Stomach (tissue), 9 donors: ENCODE measurements around the gene PDLIM4. TPM values are rescaled to one million over a fixed set of nuclear protein-coding genes. Genes with fewer than 3 reads are reported as not detected.

Source experiments
- DNase-seq, 2 donors: peaks; one replicate each; pipeline versions ENCODE4 v3.0.0 to v3.0.0-alpha.2; 2013 to 2019
- H3K27ac ChIP-seq, 5 donors: fragments of 200-600 bp in 4 of 5; sonication (generic) in 4 of 5; one replicate each; pipeline ENCODE4 v1.5.1; 2013 to 2019; ENCODE audit warnings: mild to moderate bottlenecking in 1 of 5, moderate library complexity in 1 of 5
- H3K27me3 ChIP-seq, 3 donors: fragments of 200-600 bp; sonication (generic); one replicate each; pipeline ENCODE4 v1.5.1; 2017 to 2019; ENCODE audit warnings: mixed run types in 1 of 3
- H3K36me3 ChIP-seq, 4 donors: fragments of 200-600 bp; sonication (generic); 1 replicate in 3 of 4; 2 replicates in 1 of 4; pipeline ENCODE4 v1.5.1; 2016 to 2019
- H3K4me1 ChIP-seq, 4 donors: fragments of 200-600 bp; sonication (generic); one replicate each; pipeline ENCODE4 v1.5.1; 2016 to 2019
- H3K4me3 ChIP-seq, 4 donors: fragments of 200-600 bp; sonication (generic) in 3 of 4; one replicate each; pipeline ENCODE4 v1.5.1; 2016 to 2019; ENCODE audit warnings: mild to moderate bottlenecking in 1 of 4
- H3K9me3 ChIP-seq, 4 donors: fragments of 200-600 bp; sonication (generic); one replicate each; pipeline ENCODE4 v1.5.1; 2016 to 2019
- CTCF ChIP-seq, 7 experiments: fragments of 450-650 bp in 4 of 7; fragments of 200-600 bp in 3 of 7; sonication (generic) in 3 of 7; IDR thresholded peaks; one replicate each; pipeline ENCODE4 v1.5.1; 2016 to 2019; ENCODE audit warnings: antibody characterized with exemption in 7 of 7, control low read depth in 2 of 7, mild to moderate bottlenecking in 1 of 7
- EP300 ChIP-seq: sonication (generic); formaldehyde crosslinking; IDR thresholded peaks from one replicate; pipeline ENCODE4 v1.6.1; 2017; ENCODE audit warnings: antibody characterized with exemption
- POLR2A ChIP-seq, 4 donors: fragments of 450-650 bp; IDR thresholded peaks; one replicate each; pipeline ENCODE4 v1.6.1; 2016; ENCODE audit warnings: antibody characterized with exemption in 4 of 4, control low read depth in 2 of 4, mild to moderate bottlenecking in 1 of 4, moderate library complexity in 1 of 4
- POLR2AphosphoS5 ChIP-seq, 3 donors: sonication (generic); formaldehyde crosslinking; IDR thresholded peaks; one replicate each; pipeline ENCODE4 v1.6.1; 2016; ENCODE audit warnings: antibody characterized with exemption in 3 of 3
- WGBS, 5 donors: extraction: QIAGEN DNeasy Blood & Tissue Kit in 3 of 5; methylation state at CpG; one replicate each; pipeline versions ENCODE4 v1.1.5 to v1.1.7; 2013 to 2018; 5-methylcytosine and 5-hydroxymethylcytosine counted together
- intact Hi-C: fragments of 100-400 bp; cut with DNase I; formaldehyde crosslinking; loops from one replicate; pipeline ENCODE4 v1.15.1; 2023; ENCODE audit warnings: low total_unique reads
- polyA plus RNA-seq, 3 donors: library from polyadenylated mRNA; stranded (reverse); fragments of 200-250 nt; gene quantifications; one replicate each; pipeline ENCODE4 v1.2.3, GENCODE V29; 2013
- total RNA-seq, 5 donors: library from RNA; depleted of rRNA; stranded (reverse); fragments of >200 nt; gene quantifications; one replicate each; pipeline versions ENCODE4 v1.1.0 to v1.2.3, GENCODE V29; 2014 to 2016
- donor health status: healthy with polysubstance abuse.
- donor health status: Bipolar disorder and iron deficiency.
- donor health status: healthy.

The PDLIM4 gene
- total and polyA plus RNA-seq, 8 donors, result 11.2 to 52.4 (median 17.0) TPM; not detected in 1

GRCh38 chr5:132297211-132297940 lies 39.9 kb downstream of the PDLIM4 start:
- Histone ChIP-seq H3K27ac (no peak overlapping the region), H3K4me3 (no peak overlapping the region), H3K36me3 (no peaks in the 10 kb centered on the region), H3K27me3 (no peaks in the 10 kb centered on the region), H3K4me1 (peaks cover 15 to 50% (median 40%) of the 10 kb centered on the region in 4 donors), H3K9me3 (no peaks in the 10 kb centered on the region)
- intact Hi-C loops, result no loop called here
- TF ChIP-seq CTCF (IDR thresholded peaks at IDR 0.05) (no peak), POLR2AphosphoS5 (IDR thresholded peaks at IDR 0.05) (no peak), POLR2A (IDR thresholded peaks at IDR 0.05) (no peak), EP300 (no peak)
- WGBS, 5 donors, result 90 to 98% (median 97%) methylated on average over 4 of the region's 4 CpGs
- no peak for DNase-seq

GRCh38 chr5:132298298-132299212 lies 41.1 kb downstream of the PDLIM4 start:
- no peak for TF ChIP-seq POLR2AphosphoS5 (IDR thresholded peaks at IDR 0.05)
- TF ChIP-seq CTCF (IDR thresholded peaks at IDR 0.05), result no peak
- no peak for TF ChIP-seq EP300
- TF ChIP-seq POLR2A (IDR thresholded peaks at IDR 0.05), result no peak
- intact Hi-C loops, result no loop called here
- DNase-seq, result no peak
- WGBS, 5 donors, result 65 to 78% (median 74%) methylated on average over 6 of the region's 6 CpGs
- H3K4me1 ChIP-seq, result peaks cover 7 to 42% (median 30%) of the 10 kb centered on the region in 4 donors
- H3K36me3 ChIP-seq, result no peaks in the 10 kb centered on the region
- H3K27ac ChIP-seq, result no peak overlapping the region
- H3K9me3 ChIP-seq, result no peaks in the 10 kb centered on the region
- H3K27me3 ChIP-seq, result no peaks in the 10 kb centered on the region
- H3K4me3 ChIP-seq, result no peak overlapping the region

DNA sequence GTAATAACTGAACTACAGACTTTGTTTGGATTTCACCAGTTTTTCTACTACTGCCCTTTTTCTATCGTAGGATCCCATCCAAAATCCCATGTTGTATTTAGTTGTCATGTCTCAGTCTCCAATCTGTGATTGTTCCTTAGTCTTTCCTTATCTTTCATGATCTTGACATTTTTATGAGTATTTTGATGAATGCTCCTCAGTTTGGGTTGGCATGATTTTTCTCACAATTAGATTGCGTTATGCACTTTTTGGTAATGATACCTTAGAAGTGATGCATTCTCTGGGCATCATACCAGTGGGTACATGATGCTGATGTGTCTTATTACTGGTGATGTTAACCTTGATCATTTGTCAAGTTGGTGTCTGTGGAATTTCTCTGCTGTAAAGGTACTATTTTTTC lies 42.4 kb downstream of the PDLIM4 start:
- peaks cover 1 to 35% (median 19%) of the 10 kb centered on the region in 4 donors for H3K4me1 ChIP-seq

More for the DNA sequence above, 42.4 kb downstream of the PDLIM4 start:
- Histone ChIP-seq H3K27me3 (no peaks in the 10 kb centered on the region), H3K4me3 (no peak overlapping the region), H3K27ac (no peak overlapping the region), H3K36me3 (no peaks in the 10 kb centered on the region), H3K9me3 (peaks cover 0 to 4% (median 0%) of the 10 kb centered on the region in 4 donors)
- DNase-seq, result no peak
- no peak for TF ChIP-seq POLR2AphosphoS5 (IDR thresholded peaks at IDR 0.05)
- no peak for TF ChIP-seq POLR2A (IDR thresholded peaks at IDR 0.05)
- TF ChIP-seq CTCF (IDR thresholded peaks at IDR 0.05), result no peak
- TF ChIP-seq EP300, result no peak
- intact Hi-C loops, result no loop called here
- 77 to 90% (median 85%) methylated on average over 2 of the region's 2 CpGs for WGBS, 5 donors
